Hematopoietic multipotent progenitor cell treated with erythropoietin and hydrocortisone succinate and interleukin-3 and kit ligand, for 17 days (in vitro differentiated cells): ENCODE data around the gene UMODL1.

Source experiments
- DNase-seq: peaks from one replicate; pipeline ENCODE4 v3.0.0-alpha.2; 2015; ENCODE audit warnings: low spot score

Gene UMODL1

GRCh38 chr21:42151948-42152220 is 80.8 kb downstream of the UMODL1 start:
- DNase-seq, result no peak

- DNase-seq, result no peak
Measured at GRCh38 chr21:42153046-42153686, 82.0 kb downstream of the UMODL1 start.

GRCh38 chr21:42153746-42154145 is 82.6 kb downstream of the UMODL1 start:
- no peak for DNase-seq

GRCh38 chr21:42154237-42155044 is 83.3 kb downstream of the UMODL1 start:
- DNase-seq, result no peak

- no peak for DNase-seq
Measured at GRCh38 chr21:42155045-42155855, 84.1 kb downstream of the UMODL1 start.

GRCh38 chr21:42156690-42157605 is 85.8 kb downstream of the UMODL1 start:
- DNase-seq, result no peak

GRCh38 chr21:42157606-42158310 is 86.6 kb downstream of the UMODL1 start:
- no peak for DNase-seq

GRCh38 chr21:42158846-42159245 is 87.7 kb downstream of the UMODL1 start:
- DNase-seq, result no peak

- no peak for DNase-seq
Measured at GRCh38 chr21:42159560-42160110, 88.5 kb downstream of the UMODL1 start.

- DNase-seq, result no peak
Measured at GRCh38 chr21:42160111-42160721, 89.1 kb downstream of the UMODL1 start.

- DNase-seq, result no peak
Measured at GRCh38 chr21:42160765-42161164, 89.6 kb downstream of the UMODL1 start.

GRCh38 chr21:42161401-42161955 is 90.4 kb downstream of the UMODL1 start:
- no peak for DNase-seq

GRCh38 chr21:42161956-42162681 is 91.0 kb downstream of the UMODL1 start:
- no peak for DNase-seq

GRCh38 chr21:42162831-42163510 is 91.9 kb downstream of the UMODL1 start:
- no peak for DNase-seq

GRCh38 chr21:42163511-42163863 is 92.4 kb downstream of the UMODL1 start:
- DNase-seq, result no peak

GRCh38 chr21:42164064-42164789 is 93.1 kb downstream of the UMODL1 start:
- DNase-seq, result peak; percentile 12

GRCh38 chr21:42164818-42165217 is 93.7 kb downstream of the UMODL1 start:
- no peak for DNase-seq

GRCh38 chr21:42165901-42166300 is 94.8 kb downstream of the UMODL1 start:
- DNase-seq, result no peak
